IPS-18c (cell line): ENCODE measurements around the gene THSD4.

ENCODE experiments used
- H3K4me3 ChIP-seq: 2 replicates; pipeline ENCODE4 v1.7.0; 2013; ENCODE audit warnings: low read depth, mild to moderate bottlenecking, low read length, moderate library complexity; ENCODE audit not compliant: insufficient read depth
- H3K9me3 ChIP-seq: one replicate; pipeline ENCODE4 v1.6.1; 2013; ENCODE audit warnings: mild to moderate bottlenecking, low read length, moderate library complexity; ENCODE audit not compliant: control insufficient read depth, insufficient read depth

THSD4 gene

GRCh38 chr15:71456362-71456761 is 341.1 kb downstream of the THSD4 start:
- no peaks in the 10 kb centered on the region for H3K9me3 ChIP-seq
- H3K4me3 ChIP-seq = no peak overlapping the region

GRCh38 chr15:71456811-71457210 is 341.5 kb downstream of the THSD4 start:
- Histone ChIP-seq H3K9me3 (no peaks in the 10 kb centered on the region), H3K4me3 (no peak overlapping the region)

GRCh38 chr15:71458089-71458660 is 342.9 kb downstream of the THSD4 start:
- Histone ChIP-seq H3K4me3 (no peak overlapping the region), H3K9me3 (no peaks in the 10 kb centered on the region)

DNA sequence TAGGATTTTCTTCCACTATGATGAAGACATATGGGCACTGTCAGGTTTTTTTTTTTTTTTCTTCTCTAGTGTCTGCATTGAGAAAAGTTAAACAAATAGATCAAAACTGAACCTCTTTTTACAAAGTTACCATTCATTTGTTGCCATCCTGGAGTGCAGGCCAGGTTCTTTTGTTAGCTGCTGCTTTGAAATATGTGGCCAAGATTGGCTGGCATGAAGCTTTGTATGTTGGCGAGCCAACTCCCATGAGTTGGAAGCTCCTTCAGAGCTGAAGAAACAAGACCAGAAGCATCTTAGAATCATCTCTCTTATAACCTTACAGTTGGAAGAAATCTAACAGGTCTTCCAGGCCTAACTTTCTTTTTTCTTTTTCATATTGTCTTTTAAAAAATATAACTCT is 346.5 kb downstream of the THSD4 start:
- H3K9me3 ChIP-seq = peaks cover 2% of the 10 kb centered on the region
- no peak overlapping the region for H3K4me3 ChIP-seq

DNA sequence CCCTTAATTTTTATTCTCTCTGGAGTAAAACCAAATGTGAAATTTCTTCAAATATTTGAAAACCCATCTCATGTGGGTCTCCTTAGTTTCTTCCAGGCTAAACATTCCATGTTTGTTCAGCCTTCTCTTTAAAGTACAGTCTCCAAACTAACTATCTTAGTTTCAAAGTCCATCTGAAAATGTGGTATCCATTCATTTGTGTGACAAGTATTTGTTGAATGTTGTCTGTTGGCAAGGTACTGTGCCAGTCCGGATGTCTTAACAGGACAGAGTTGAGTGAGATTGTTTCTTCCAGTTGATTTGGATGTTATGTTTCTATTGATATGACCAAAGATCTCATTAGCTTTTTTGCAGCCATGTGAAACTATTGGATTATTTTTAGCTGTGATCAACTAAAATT is 347.4 kb downstream of the THSD4 start:
- peaks cover 3% of the 10 kb centered on the region for H3K9me3 ChIP-seq
- no peak overlapping the region for H3K4me3 ChIP-seq

- H3K9me3 ChIP-seq = peaks cover 3% of the 10 kb centered on the region
- H3K4me3 ChIP-seq = no peak overlapping the region
Observed at GRCh38 chr15:71463156-71463665, 347.9 kb downstream of the THSD4 start.

DNA sequence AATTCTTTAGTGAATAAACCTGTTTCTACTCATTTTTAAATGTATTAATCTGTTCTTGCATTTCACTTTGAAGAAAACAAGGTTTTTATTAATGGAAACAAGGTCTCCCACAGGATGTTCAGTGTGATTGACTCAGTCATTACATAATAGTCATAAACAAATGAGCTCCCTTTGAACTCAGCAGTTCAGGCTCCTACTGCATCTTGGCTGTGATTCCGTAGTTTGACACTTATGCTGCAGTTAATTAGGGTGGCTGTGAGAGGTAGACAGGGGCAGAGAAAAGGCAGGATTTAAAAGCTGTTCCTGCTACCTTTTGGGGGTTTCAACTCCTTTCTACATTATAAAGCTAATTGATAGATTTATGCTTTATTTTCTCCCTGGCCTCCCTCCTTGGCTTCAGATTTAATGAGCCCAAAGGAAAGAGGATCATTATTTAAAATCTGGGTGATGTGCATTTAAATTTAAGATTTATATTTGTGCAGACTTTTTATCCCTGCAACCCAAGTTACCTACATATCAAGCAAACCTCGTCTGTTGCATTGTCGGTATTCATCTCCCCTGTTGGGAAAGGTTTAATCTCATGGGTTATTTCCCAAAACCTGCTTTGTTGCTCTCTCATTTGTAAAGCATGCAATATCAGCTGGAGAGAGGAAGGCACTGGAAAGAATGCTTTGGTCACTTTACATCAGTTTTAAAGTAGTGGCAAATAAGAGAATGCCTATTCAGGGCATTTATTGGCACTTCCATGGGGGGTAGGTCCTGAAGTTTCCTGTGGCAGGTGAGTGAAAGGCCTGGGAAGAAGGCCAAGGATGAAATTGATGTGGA is 350.1 kb downstream of the THSD4 start:
- H3K9me3 ChIP-seq = peaks cover 3% of the 10 kb centered on the region

GRCh38 chr15:71468715-71469114 is 353.4 kb downstream of the THSD4 start:
- H3K4me3 ChIP-seq = no peak overlapping the region

More for the DNA sequence above, 350.1 kb downstream of the THSD4 start:
- no peak overlapping the region for H3K4me3 ChIP-seq

GRCh38 chr15:71469413-71469812 is 354.1 kb downstream of the THSD4 start:
- peaks cover 3% of the 10 kb centered on the region for H3K9me3 ChIP-seq
- no peak overlapping the region for H3K4me3 ChIP-seq

More at GRCh38 chr15:71468715-71469114, 353.4 kb downstream of the THSD4 start:
- peaks cover 3% of the 10 kb centered on the region for H3K9me3 ChIP-seq

DNA sequence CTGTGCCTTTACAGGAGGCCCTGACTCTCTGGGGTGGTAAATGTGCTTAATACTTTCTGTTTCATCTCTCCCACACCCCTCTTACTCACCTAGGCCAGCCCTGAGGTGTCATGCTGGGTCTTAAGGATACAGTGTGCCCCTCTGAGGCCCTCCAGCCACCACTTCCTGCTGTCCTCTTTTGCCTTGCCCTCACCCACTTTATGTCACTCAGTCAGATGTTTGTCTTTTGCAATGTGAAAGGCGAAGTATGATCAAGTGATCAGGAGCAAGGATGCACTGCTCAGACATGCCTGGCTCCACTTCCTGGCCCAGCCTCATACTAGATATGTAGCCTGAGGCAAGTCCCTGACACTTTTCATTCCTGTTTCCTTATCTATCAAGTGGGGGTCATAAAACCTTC is 356.1 kb downstream of the THSD4 start:
- Histone ChIP-seq H3K9me3 (peaks cover 3% of the 10 kb centered on the region), H3K4me3 (no peak overlapping the region)

DNA sequence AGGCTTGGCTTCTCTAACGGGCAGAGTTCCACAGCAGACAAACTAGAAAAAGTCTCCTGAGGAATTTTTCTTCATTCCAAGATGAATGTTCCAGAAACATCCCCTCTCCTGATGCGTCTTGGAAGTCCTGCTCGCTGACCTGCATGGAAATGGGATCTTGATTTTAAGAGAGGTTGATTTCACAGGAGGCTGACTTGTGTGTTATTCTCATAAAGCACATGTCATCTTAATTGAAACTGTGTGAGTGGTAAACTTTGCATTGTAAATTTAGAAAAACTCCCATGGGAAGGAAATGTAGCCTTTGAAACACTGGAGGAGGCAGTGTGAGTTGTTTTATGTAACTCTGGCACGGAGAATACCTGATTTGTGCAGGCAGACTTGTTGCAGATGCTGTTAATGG is 357.3 kb downstream of the THSD4 start:
- Histone ChIP-seq H3K4me3 (no peak overlapping the region), H3K9me3 (no peaks in the 10 kb centered on the region)

DNA sequence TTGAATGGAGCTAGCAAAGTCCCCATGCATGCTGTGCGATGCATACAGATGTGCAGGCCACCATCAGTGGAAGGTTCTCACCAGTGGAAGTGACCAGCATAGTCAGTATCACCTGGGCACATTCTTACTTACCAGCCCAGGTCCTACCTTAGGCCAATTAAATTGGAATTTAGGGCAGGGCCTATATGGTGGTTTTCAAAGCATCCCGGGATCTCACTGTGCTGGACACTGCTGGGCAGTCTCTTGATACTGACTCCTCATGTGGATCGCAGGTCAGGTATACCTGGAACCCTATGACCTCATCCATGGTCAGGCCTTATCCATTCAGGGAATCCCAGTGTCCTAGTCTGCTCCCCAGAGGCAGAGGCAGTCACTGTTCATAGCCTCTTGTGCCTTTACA is 358.5 kb downstream of the THSD4 start:
- H3K9me3 ChIP-seq = no peaks in the 10 kb centered on the region
- H3K4me3 ChIP-seq = no peak overlapping the region

DNA sequence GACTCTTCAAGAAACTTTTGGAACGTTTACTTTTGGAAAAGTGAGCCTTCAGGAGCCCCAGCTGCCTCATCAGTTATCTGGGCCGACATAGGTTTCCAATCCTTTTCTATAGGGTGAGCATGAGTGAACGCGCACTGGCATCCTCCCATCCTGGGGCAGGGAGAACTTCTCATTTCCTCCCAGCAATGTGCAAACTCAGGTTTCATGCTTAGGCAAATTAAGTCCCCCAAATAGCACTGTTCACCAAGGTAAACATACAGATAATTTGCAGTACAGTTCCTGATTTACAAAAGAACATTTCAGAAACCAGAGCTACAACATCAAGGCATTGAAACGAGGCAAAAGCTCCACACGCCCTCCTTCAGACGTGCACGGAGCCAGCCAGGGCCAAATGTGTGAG is 361.6 kb downstream of the THSD4 start:
- Histone ChIP-seq H3K9me3 (no peaks in the 10 kb centered on the region), H3K4me3 (no peak overlapping the region)

GRCh38 chr15:71480556-71480955 is 365.3 kb downstream of the THSD4 start:
- H3K4me3 ChIP-seq = no peak overlapping the region

GRCh38 chr15:71484080-71484479 is 368.8 kb downstream of the THSD4 start:
- Histone ChIP-seq H3K9me3 (no peaks in the 10 kb centered on the region), H3K4me3 (no peak overlapping the region)

More at GRCh38 chr15:71480556-71480955, 365.3 kb downstream of the THSD4 start:
- H3K9me3 ChIP-seq = no peaks in the 10 kb centered on the region

- Histone ChIP-seq H3K9me3 (no peaks in the 10 kb centered on the region), H3K4me3 (no peak overlapping the region)
Observed at GRCh38 chr15:71485094-71485693, 369.9 kb downstream of the THSD4 start.

GRCh38 chr15:71489570-71489969 is 374.3 kb downstream of the THSD4 start:
- H3K9me3 ChIP-seq = no peaks in the 10 kb centered on the region
- H3K4me3 ChIP-seq = no peak overlapping the region

- Histone ChIP-seq H3K9me3 (no peaks in the 10 kb centered on the region), H3K4me3 (no peak overlapping the region)
Observed at GRCh38 chr15:71493526-71493925, 378.3 kb downstream of the THSD4 start.
